ENCODE results near the gene DLGAP1. TPM values are rescaled to one million over a fixed set of nuclear protein-coding genes. Genes with fewer than 3 reads are reported as not detected.

DLGAP1 gene
- total and polyA plus RNA-seq, 2 of the 8 experiments (the other 6 are each of a cell fraction or from before 2014, with no cell fraction given), result 11.8 to 16.9 TPM

DNA sequence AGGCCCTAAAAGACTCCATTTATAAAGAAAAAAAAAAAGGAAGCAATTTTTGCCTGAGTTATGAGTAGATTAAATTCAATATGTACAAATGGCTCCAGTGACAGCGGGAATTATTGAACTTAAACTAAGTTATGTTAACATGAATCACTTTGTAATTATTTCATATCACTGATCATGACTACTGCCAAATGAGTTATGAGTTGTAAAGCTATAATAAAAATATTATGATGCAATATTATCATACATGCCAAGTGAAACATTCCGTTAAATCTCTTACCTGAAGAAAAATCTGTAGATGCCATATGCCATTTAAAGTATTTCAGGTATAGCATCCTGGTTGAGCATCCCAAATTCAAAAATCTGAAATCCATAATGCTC lies 217.5 kb downstream of the DLGAP1 start:
- Histone ChIP-seq H3K4me2 (ENCODE audit: insufficient read depth in 1 of 2, low read depth in 2 of 2, low read length in 2 of 2) (no peak overlapping the region), H3K9ac (replicated peaks in 1 of 4; ENCODE audit: extremely low read depth in 1 of 4, low read depth in 3 of 4, low read length in 3 of 4) (no peak overlapping the region), H3K79me2 (ENCODE audit: control insufficient read depth in 1 of 2, insufficient read depth in 2 of 2, low read length in 2 of 2) (0 out of 4 replicates have a peak, but pooled peaks cover 0 to 1% of the 10 kb centered on the region in 2 experiments), H3K4me1 (replicated peaks in 1 of 4; ENCODE audit: control insufficient read depth in 3 of 4, insufficient read depth in 4 of 4, low read length in 3 of 4) (peaks cover 4 to 25% (median 16%) of the 10 kb centered on the region in 4 experiments; a peak in 6 of 7 replicates), H2BK5ac (ENCODE audit: low read depth, low read length) (no peak overlapping the region), H2BK120ac (replicated peaks; ENCODE audit: low read depth, low read length) (no peak overlapping the region), H2BK12ac (ENCODE audit: low read depth, low read length) (no peak overlapping the region), H3K23me2 (ENCODE audit: low read depth, low read length) (no peaks in the 10 kb centered on the region), H3K79me1 (ENCODE audit: low read depth, low read length) (no peaks in the 10 kb centered on the region), H3K4ac (replicated peaks; ENCODE audit: insufficient read length, low read depth, low read length) (no peak overlapping the region), H3K23ac (ENCODE audit: insufficient read length) (no peak overlapping the region), H3K14ac (ENCODE audit: insufficient read length) (no peak overlapping the region), H4K8ac (ENCODE audit: extremely low read depth, insufficient read depth, low read length) (no peak overlapping the region), H3K27ac (ENCODE audit: low read depth, low read length) (no peak overlapping the region), H3K4me3 (ENCODE audit: extremely low read depth in 1 of 4, insufficient read depth in 2 of 4, low read depth in 3 of 4, low read length in 4 of 4) (no peak overlapping the region), H3K27me3 (replicated peaks in 1 of 4; ENCODE audit: control insufficient read depth in 3 of 4, extremely low read depth in 1 of 4, insufficient read depth in 3 of 4, low read length in 3 of 4) (peaks cover 14 to 35% (median 17%) of the 10 kb centered on the region in 4 experiments; a peak in 5 of 7 replicates), H2BK20ac (ENCODE audit: low read length) (no peak overlapping the region), H3K56ac (replicated peaks; ENCODE audit: insufficient read length, low read depth, low read length) (no peak overlapping the region), H2AFZ (ENCODE audit: low read length) (no peak overlapping the region), H2AK5ac (ENCODE audit: low read depth, low read length) (no peak overlapping the region), H3K9me3 (ENCODE audit: insufficient read depth in 2 of 2, low read depth in 1 of 2, low read length in 1 of 2) (no peaks in the 10 kb centered on the region), H3K36me3 (ENCODE audit: control insufficient read depth in 2 of 4, insufficient read depth in 4 of 4, low read length in 3 of 4) (no peaks in the 10 kb centered on the region), H4K20me1 (replicated peaks in 1 of 2; ENCODE audit: control insufficient read depth in 1 of 2, insufficient read depth in 2 of 2, low read length in 2 of 2) (peaks cover 5 to 6% of the 10 kb centered on the region in 2 experiments), H4K5ac (ENCODE audit: insufficient read length, low read depth, low read length) (no peak overlapping the region), H2BK15ac (ENCODE audit: low read length) (no peak overlapping the region), H4K91ac (replicated peaks; ENCODE audit: insufficient read length, low read length) (no peak overlapping the region), H3K18ac (ENCODE audit: extremely low read depth, low read length) (no peak overlapping the region; the same call in 1 of the 2 replicates)
- CTCF ChIA-PET (ENCODE audit: partially characterized antibody), result interaction anchor here (1.2 to 1.4 kb wide), 3 partner anchors 12 to 131 kb away, joined by 3 to 4 read pairs (median 3); no protein-coding TSS in a partner anchor
- no peak for TF ChIP-seq SP1 (IDR thresholded peaks at IDR 0.05; ENCODE audit: low read depth, low read length)
- no peak for TF ChIP-seq JUN (IDR thresholded peaks at IDR 0.05; ENCODE audit: low read depth, low read length)
- TF ChIP-seq POU5F1 (IDR thresholded peaks at IDR 0.05; ENCODE audit: low read depth, low read length), result no peak
- no peak for TF ChIP-seq KDM4A (IDR thresholded peaks at IDR 0.05; ENCODE audit: low read depth, low read length, severe bottlenecking)
- TF ChIP-seq GTF2F1 (IDR thresholded peaks at IDR 0.05; ENCODE audit: borderline replicate concordance, low read depth, low read length), result no peak
- no peak for TF ChIP-seq CEBPB (IDR thresholded peaks at IDR 0.05; ENCODE audit: low read depth, low read length)
- no peak for TF ChIP-seq TBP (IDR thresholded peaks at IDR 0.05; ENCODE audit: low read depth, low read length)
- TF ChIP-seq, protein P1, sequence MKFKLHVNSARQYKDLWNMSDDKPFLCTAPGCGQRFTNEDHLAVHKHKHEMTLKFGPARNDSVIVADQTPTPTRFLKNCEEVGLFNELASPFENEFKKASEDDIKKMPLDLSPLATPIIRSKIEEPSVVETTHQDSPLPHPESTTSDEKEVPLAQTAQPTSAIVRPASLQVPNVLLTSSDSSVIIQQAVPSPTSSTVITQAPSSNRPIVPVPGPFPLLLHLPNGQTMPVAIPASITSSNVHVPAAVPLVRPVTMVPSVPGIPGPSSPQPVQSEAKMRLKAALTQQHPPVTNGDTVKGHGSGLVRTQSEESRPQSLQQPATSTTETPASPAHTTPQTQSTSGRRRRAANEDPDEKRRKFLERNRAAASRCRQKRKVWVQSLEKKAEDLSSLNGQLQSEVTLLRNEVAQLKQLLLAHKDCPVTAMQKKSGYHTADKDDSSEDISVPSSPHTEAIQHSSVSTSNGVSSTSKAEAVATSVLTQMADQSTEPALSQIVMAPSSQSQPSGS (IDR thresholded peaks at IDR 0.05; ENCODE audit: low read length), result no peak
- no peak for TF ChIP-seq TAF7 (optimal IDR thresholded peaks at IDR 0.05; ENCODE audit: borderline replicate concordance, low read depth, low read length)
- no peak for TF ChIP-seq RFX5 (IDR thresholded peaks at IDR 0.05; ENCODE audit: borderline replicate concordance, low read depth, low read length)
- no peak for TF ChIP-seq POLR2AphosphoS5 (IDR thresholded peaks at IDR 0.05; ENCODE audit: low read depth, low read length)
- TF ChIP-seq, protein P2, sequence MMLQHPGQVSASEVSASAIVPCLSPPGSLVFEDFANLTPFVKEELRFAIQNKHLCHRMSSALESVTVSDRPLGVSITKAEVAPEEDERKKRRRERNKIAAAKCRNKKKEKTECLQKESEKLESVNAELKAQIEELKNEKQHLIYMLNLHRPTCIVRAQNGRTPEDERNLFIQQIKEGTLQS (IDR thresholded peaks at IDR 0.05; ENCODE audit: insufficient read depth, low read depth, low read length), result no peak
- POLR2A ChIA-PET (ENCODE audit: partially characterized antibody), result interaction anchor here (1.4 kb wide), 1 partner anchor 12 kb away, joined by 3 read pairs; no protein-coding TSS in a partner anchor
- no peak for DNase-seq (ENCODE audit: low read depth in 1 of 2, low spot score in 2 of 2)
- WGBS, 2 experiments (ENCODE audit: extremely low coverage in 1 of 2, insufficient coverage in 1 of 2, insufficient read length in 1 of 2, insufficient replicate concordance in 2 of 2, low coverage in 1 of 2, low lambda C conversion rate in 2 of 2, missing lambda C conversion rate in 1 of 2), result 84% methylated on average over 2 of the region's 2 CpGs; no CpG with 5 or more reads in 1 of the 2 experiments
- no peak for FAIRE-seq
